ENCODE data around the gene ELOVL6. TPM values are rescaled to one million over a fixed set of nuclear protein-coding genes. Genes with fewer than 3 reads are reported as not detected.

Gene ELOVL6
- total RNA-seq, 1 donor from 2014 or later = 25.5 TPM

GRCh38 chr4:110156442-110156841 is 42.0 kb downstream of the ELOVL6 start:
- peaks cover 19% of the 10 kb centered on the region for H3K4me1 ChIP-seq (ENCODE audit: insufficient read depth, low read length)
- H3K79me2 ChIP-seq (ENCODE audit: insufficient read depth, low read length) = peaks cover 2% of the 10 kb centered on the region
- H3K4me2 ChIP-seq (ENCODE audit: low read length) = no peak overlapping the region
- DNase-seq (ENCODE audit: low read depth) = no peak
- FAIRE-seq = no peak
- H3K4me1 Mint-ChIP-seq (ENCODE audit: low read depth, unreplicated experiment) = peaks cover 14% of the 10 kb centered on the region
- H3K36me3 Mint-ChIP-seq (ENCODE audit: low read depth, unreplicated experiment) = no peaks in the 10 kb centered on the region
- no peaks in the 10 kb centered on the region for H3K27me3 Mint-ChIP-seq (ENCODE audit: low read depth, unreplicated experiment)
- no peak for TF ChIP-seq EZH2 (IDR thresholded peaks at IDR 0.05; ENCODE audit: insufficient read depth, low read length)
- H3K9me3 ChIP-seq (ENCODE audit: insufficient read depth, low read depth, low read length) = no peaks in the 10 kb centered on the region
- H3K9ac ChIP-seq (ENCODE audit: low read length) = no peak overlapping the region
- no peak overlapping the region for H3K4me3 Mint-ChIP-seq (ENCODE audit: unreplicated experiment)
- no peaks in the 10 kb centered on the region for H3K27me3 ChIP-seq (ENCODE audit: insufficient read depth, low read length)
- no peaks in the 10 kb centered on the region for H3K36me3 ChIP-seq (ENCODE audit: insufficient read depth, low read length)
- H3K4me3 ChIP-seq (ENCODE audit: insufficient read depth, low read depth, low read length) = no peak overlapping the region
- no peak overlapping the region for H2AFZ ChIP-seq (ENCODE audit: low read depth, low read length)
- H3K9me3 Mint-ChIP-seq (ENCODE audit: unreplicated experiment) = no peaks in the 10 kb centered on the region
- no peaks in the 10 kb centered on the region for H4K20me1 ChIP-seq (ENCODE audit: insufficient read depth, low read length)
- H3K27ac Mint-ChIP-seq (ENCODE audit: unreplicated experiment) = no peak overlapping the region
- no peak overlapping the region for H3K27ac ChIP-seq (ENCODE audit: low read depth, low read length)

GRCh38 chr4:110155654-110156053 is 42.8 kb downstream of the ELOVL6 start:
- H3K36me3 Mint-ChIP-seq (ENCODE audit: low read depth, unreplicated experiment) = no peaks in the 10 kb centered on the region
- H3K27ac Mint-ChIP-seq (ENCODE audit: unreplicated experiment) = no peak overlapping the region
- no peak overlapping the region for H2AFZ ChIP-seq (ENCODE audit: low read depth, low read length)
- no peaks in the 10 kb centered on the region for H3K36me3 ChIP-seq (ENCODE audit: insufficient read depth, low read length)
- H3K79me2 ChIP-seq (ENCODE audit: insufficient read depth, low read length) = peaks cover 2% of the 10 kb centered on the region
- no peak overlapping the region for H3K9ac ChIP-seq (ENCODE audit: low read length)
- TF ChIP-seq CTCF (IDR thresholded peaks at IDR 0.05; ENCODE audit: insufficient read depth, low read depth, low read length) (no peak), EZH2 (IDR thresholded peaks at IDR 0.05; ENCODE audit: insufficient read depth, low read length) (no peak)
- no peaks in the 10 kb centered on the region for H3K9me3 ChIP-seq (ENCODE audit: insufficient read depth, low read depth, low read length)
- peaks cover 19% of the 10 kb centered on the region for H3K4me1 ChIP-seq (ENCODE audit: insufficient read depth, low read length)
- no peaks in the 10 kb centered on the region for H4K20me1 ChIP-seq (ENCODE audit: insufficient read depth, low read length)
- DNase-seq (ENCODE audit: low read depth) (no peak), FAIRE-seq (no peak)
- H3K27me3 Mint-ChIP-seq (ENCODE audit: low read depth, unreplicated experiment) = no peaks in the 10 kb centered on the region
- no peaks in the 10 kb centered on the region for H3K9me3 Mint-ChIP-seq (ENCODE audit: unreplicated experiment)
- H3K27me3 ChIP-seq (ENCODE audit: insufficient read depth, low read length) = no peaks in the 10 kb centered on the region
- peaks cover 14% of the 10 kb centered on the region for H3K4me1 Mint-ChIP-seq (ENCODE audit: low read depth, unreplicated experiment)
- H3K27ac ChIP-seq (ENCODE audit: low read depth, low read length) = no peak overlapping the region
- no peak overlapping the region for H3K4me3 ChIP-seq (ENCODE audit: insufficient read depth, low read depth, low read length)
- no peak overlapping the region for H3K4me3 Mint-ChIP-seq (ENCODE audit: unreplicated experiment)
- no peak overlapping the region for H3K4me2 ChIP-seq (ENCODE audit: low read length)

GRCh38 chr4:110154582-110154981 is 43.8 kb downstream of the ELOVL6 start:
- H3K9ac ChIP-seq (ENCODE audit: low read length) = no peak overlapping the region
- H4K20me1 ChIP-seq (ENCODE audit: insufficient read depth, low read length) = no peaks in the 10 kb centered on the region
- no peak overlapping the region for H3K4me3 ChIP-seq (ENCODE audit: insufficient read depth, low read depth, low read length)
- no peaks in the 10 kb centered on the region for H3K9me3 ChIP-seq (ENCODE audit: insufficient read depth, low read depth, low read length)
- H3K27ac ChIP-seq (ENCODE audit: low read depth, low read length) = no peak overlapping the region
- no peak overlapping the region for H2AFZ ChIP-seq (ENCODE audit: low read depth, low read length)
- no peaks in the 10 kb centered on the region for H3K27me3 Mint-ChIP-seq (ENCODE audit: low read depth, unreplicated experiment)
- FAIRE-seq (no peak), DNase-seq (ENCODE audit: low read depth) (no peak)
- H3K79me2 ChIP-seq (ENCODE audit: insufficient read depth, low read length) = peaks cover 2% of the 10 kb centered on the region
- H3K4me1 Mint-ChIP-seq (ENCODE audit: low read depth, unreplicated experiment) = peaks cover 10% of the 10 kb centered on the region
- no peaks in the 10 kb centered on the region for H3K36me3 ChIP-seq (ENCODE audit: insufficient read depth, low read length)
- no peak overlapping the region for H3K4me3 Mint-ChIP-seq (ENCODE audit: unreplicated experiment)
- H3K27ac Mint-ChIP-seq (ENCODE audit: unreplicated experiment) = no peak overlapping the region
- H3K36me3 Mint-ChIP-seq (ENCODE audit: low read depth, unreplicated experiment) = no peaks in the 10 kb centered on the region
- no peaks in the 10 kb centered on the region for H3K27me3 ChIP-seq (ENCODE audit: insufficient read depth, low read length)
- no peak overlapping the region for H3K4me2 ChIP-seq (ENCODE audit: low read length)
- H3K4me1 ChIP-seq (ENCODE audit: insufficient read depth, low read length) = peaks cover 16% of the 10 kb centered on the region
- H3K9me3 Mint-ChIP-seq (ENCODE audit: unreplicated experiment) = no peaks in the 10 kb centered on the region
- TF ChIP-seq EZH2 (IDR thresholded peaks at IDR 0.05; ENCODE audit: insufficient read depth, low read length) (no peak), CTCF (IDR thresholded peaks at IDR 0.05; ENCODE audit: insufficient read depth, low read depth, low read length) (no peak)
